Measurements from ENCODE around the gene MACROH2A2. TPM values are rescaled to one million over a fixed set of nuclear protein-coding genes. Genes with fewer than 3 reads are reported as not detected.

MACROH2A2 gene
- total and polyA plus RNA-seq, 2 of the 13 experiments (the other 11 are each of a cell fraction or from before 2014, with no cell fraction given): 9.8 to 43.1 TPM

GRCh38 chr10:70109064-70109729, 56.6 kb downstream of the MACROH2A2 start (continued):
- no peak for TF ChIP-seq HCFC1 (IDR thresholded peaks at IDR 0.05; ENCODE audit: low read depth, low read length)
- TF ChIP-seq, protein P1, sequence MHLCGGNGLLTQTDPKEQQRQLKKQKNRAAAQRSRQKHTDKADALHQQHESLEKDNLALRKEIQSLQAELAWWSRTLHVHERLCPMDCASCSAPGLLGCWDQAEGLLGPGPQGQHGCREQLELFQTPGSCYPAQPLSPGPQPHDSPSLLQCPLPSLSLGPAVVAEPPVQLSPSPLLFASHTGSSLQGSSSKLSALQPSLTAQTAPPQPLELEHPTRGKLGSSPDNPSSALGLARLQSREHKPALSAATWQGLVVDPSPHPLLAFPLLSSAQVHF (CRISPR knock-in tag; IDR thresholded peaks at IDR 0.05): no peak
- TF ChIP-seq ZNF382 (CRISPR knock-in tag; IDR thresholded peaks at IDR 0.05; ENCODE audit: borderline replicate concordance): no peak
- peak; percentile 35; the same call in 1 of the 2 replicates for TF ChIP-seq ZBTB20 (CRISPR knock-in tag; IDR thresholded peaks at IDR 0.05; ENCODE audit: borderline replicate concordance, low read depth)
- no peak for TF ChIP-seq FLYWCH1 (CRISPR knock-in tag; IDR thresholded peaks at IDR 0.05)
- 0 out of 2 replicates have a peak, but pooled peaks have one; percentile 75 for TF ChIP-seq FOXC1 (CRISPR knock-in tag; IDR thresholded peaks at IDR 0.05; ENCODE audit: borderline replicate concordance)
- no peak for TF ChIP-seq TAF1 (CRISPR knock-in tag; IDR thresholded peaks at IDR 0.05)
- TF ChIP-seq ZNF367 (CRISPR knock-in tag; IDR thresholded peaks at IDR 0.05; ENCODE audit: borderline replicate concordance): 0 out of 2 replicates have a peak, but pooled peaks have one; percentile 44
- TF ChIP-seq, protein P2, sequence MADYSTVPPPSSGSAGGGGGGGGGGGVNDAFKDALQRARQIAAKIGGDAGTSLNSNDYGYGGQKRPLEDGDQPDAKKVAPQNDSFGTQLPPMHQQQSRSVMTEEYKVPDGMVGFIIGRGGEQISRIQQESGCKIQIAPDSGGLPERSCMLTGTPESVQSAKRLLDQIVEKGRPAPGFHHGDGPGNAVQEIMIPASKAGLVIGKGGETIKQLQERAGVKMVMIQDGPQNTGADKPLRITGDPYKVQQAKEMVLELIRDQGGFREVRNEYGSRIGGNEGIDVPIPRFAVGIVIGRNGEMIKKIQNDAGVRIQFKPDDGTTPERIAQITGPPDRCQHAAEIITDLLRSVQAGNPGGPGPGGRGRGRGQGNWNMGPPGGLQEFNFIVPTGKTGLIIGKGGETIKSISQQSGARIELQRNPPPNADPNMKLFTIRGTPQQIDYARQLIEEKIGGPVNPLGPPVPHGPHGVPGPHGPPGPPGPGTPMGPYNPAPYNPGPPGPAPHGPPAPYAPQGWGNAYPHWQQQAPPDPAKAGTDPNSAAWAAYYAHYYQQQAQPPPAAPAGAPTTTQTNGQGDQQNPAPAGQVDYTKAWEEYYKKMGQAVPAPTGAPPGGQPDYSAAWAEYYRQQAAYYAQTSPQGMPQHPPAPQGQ (CRISPR knock-in tag; IDR thresholded peaks at IDR 0.05; ENCODE audit: borderline replicate concordance): no peak
- TF ChIP-seq ZFP90 (CRISPR knock-in tag; IDR thresholded peaks at IDR 0.05; ENCODE audit: borderline replicate concordance): peak; percentile 64
- TF ChIP-seq HDAC2 (CRISPR knock-in tag; IDR thresholded peaks at IDR 0.05): 0 out of 2 replicates have a peak, but pooled peaks have one; percentile 59
- no peak for TF ChIP-seq IRF1 (CRISPR knock-in tag; IDR thresholded peaks at IDR 0.05; ENCODE audit: low read depth)
- no peak; the same call in 1 of the 2 replicates for TF ChIP-seq ZKSCAN8 (CRISPR knock-in tag; IDR thresholded peaks at IDR 0.05; ENCODE audit: borderline replicate concordance)
- 0 out of 2 replicates have a peak, but pooled peaks have one; percentile 12 for TF ChIP-seq PPARG (CRISPR knock-in tag; conservative IDR thresholded peaks at IDR 0.05)
- TF ChIP-seq ZNF724P (CRISPR knock-in tag; IDR thresholded peaks at IDR 0.05; ENCODE audit: borderline replicate concordance): no peak
- no peak for TF ChIP-seq ZNF343 (CRISPR knock-in tag; IDR thresholded peaks at IDR 0.05)
- TF ChIP-seq YY1 (IDR thresholded peaks at IDR 0.05; ENCODE audit: insufficient read depth, insufficient replicate concordance, low read depth, low read length): no peak
- TF ChIP-seq ZFP36L2 (CRISPR knock-in tag; IDR thresholded peaks at IDR 0.05): no peak
- 0 out of 2 replicates have a peak, but pooled peaks have one; percentile 44 for TF ChIP-seq NKX3-1 (CRISPR knock-in tag; IDR thresholded peaks at IDR 0.05)
- peak; percentile 78 for TF ChIP-seq ZNF264 (CRISPR knock-in tag; IDR thresholded peaks at IDR 0.05)
- peak; percentile 81 for TF ChIP-seq ZNF501 (CRISPR knock-in tag; IDR thresholded peaks at IDR 0.05)
- no peak for TF ChIP-seq TOE1 (CRISPR knock-in tag; IDR thresholded peaks at IDR 0.05)
- peak; percentile 73; the same call in 1 of the 2 replicates for TF ChIP-seq YEATS4 (CRISPR knock-in tag; IDR thresholded peaks at IDR 0.05; ENCODE audit: borderline replicate concordance)
- TF ChIP-seq, protein P3, sequence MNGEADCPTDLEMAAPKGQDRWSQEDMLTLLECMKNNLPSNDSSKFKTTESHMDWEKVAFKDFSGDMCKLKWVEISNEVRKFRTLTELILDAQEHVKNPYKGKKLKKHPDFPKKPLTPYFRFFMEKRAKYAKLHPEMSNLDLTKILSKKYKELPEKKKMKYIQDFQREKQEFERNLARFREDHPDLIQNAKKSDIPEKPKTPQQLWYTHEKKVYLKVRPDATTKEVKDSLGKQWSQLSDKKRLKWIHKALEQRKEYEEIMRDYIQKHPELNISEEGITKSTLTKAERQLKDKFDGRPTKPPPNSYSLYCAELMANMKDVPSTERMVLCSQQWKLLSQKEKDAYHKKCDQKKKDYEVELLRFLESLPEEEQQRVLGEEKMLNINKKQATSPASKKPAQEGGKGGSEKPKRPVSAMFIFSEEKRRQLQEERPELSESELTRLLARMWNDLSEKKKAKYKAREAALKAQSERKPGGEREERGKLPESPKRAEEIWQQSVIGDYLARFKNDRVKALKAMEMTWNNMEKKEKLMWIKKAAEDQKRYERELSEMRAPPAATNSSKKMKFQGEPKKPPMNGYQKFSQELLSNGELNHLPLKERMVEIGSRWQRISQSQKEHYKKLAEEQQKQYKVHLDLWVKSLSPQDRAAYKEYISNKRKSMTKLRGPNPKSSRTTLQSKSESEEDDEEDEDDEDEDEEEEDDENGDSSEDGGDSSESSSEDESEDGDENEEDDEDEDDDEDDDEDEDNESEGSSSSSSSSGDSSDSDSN (CRISPR knock-in tag; IDR thresholded peaks at IDR 0.05): peak; percentile 41; the same call in 1 of the 2 replicates
